KMS-11 (cell line): ENCODE data around the gene MLLT10.

Experiments used
- H2AFZ ChIP-seq: fragments of 200-600 bp; sonication (generic); 2 replicates; pipeline ENCODE4 v1.6.1; 2016; ENCODE audit warnings: antibody characterized with exemption, mixed run types, low read depth
- H3K27ac ChIP-seq: fragments of 200-600 bp; sonication (generic); 2 replicates; pipeline ENCODE4 v1.6.1; 2016; ENCODE audit warnings: mild to moderate bottlenecking, mixed run types
- H3K27me3 ChIP-seq: fragments of 200-600 bp; sonication (generic); 2 replicates; pipeline ENCODE4 v1.6.1; 2017; ENCODE audit warnings: mild to moderate bottlenecking, low read depth, mixed run types, moderate library complexity; ENCODE audit not compliant: insufficient read depth
- H3K36me3 ChIP-seq: fragments of 200-600 bp; sonication (generic); 2 replicates; pipeline ENCODE4 v1.6.1; 2017; ENCODE audit warnings: mild to moderate bottlenecking, mixed run types; ENCODE audit not compliant: insufficient read depth
- H3K4me1 ChIP-seq: fragments of 200-600 bp; sonication (generic); 2 replicates; pipeline ENCODE4 v1.6.1; 2016; ENCODE audit warnings: mild to moderate bottlenecking, low read depth, mixed run types; ENCODE audit not compliant: poor library complexity, severe bottlenecking
- H3K4me2 ChIP-seq: fragments of 200-600 bp; sonication (generic); 2 replicates; pipeline ENCODE4 v1.7.0; 2016; ENCODE audit warnings: mild to moderate bottlenecking, mixed run types
- H3K4me3 ChIP-seq: fragments of 200-600 bp; sonication (generic); IDR thresholded peaks from 2 replicates; pipeline ENCODE4 v1.6.1; 2017; ENCODE audit warnings: low read depth, low read length, mixed read lengths; ENCODE audit not compliant: insufficient read depth
- H3K79me2 ChIP-seq: fragments of 200-600 bp; sonication (generic); 2 replicates; pipeline ENCODE4 v1.6.1; 2016; ENCODE audit warnings: low read depth, mixed run types; ENCODE audit not compliant: insufficient read depth
- H3K9ac ChIP-seq: fragments of 200-600 bp; sonication (generic); 2 replicates; pipeline ENCODE4 v1.6.1; 2016; ENCODE audit warnings: mild to moderate bottlenecking, mixed run types
- H4K20me1 ChIP-seq: fragments of 200-600 bp; sonication (generic); 2 replicates; pipeline ENCODE4 v1.6.1; 2016; ENCODE audit warnings: mild to moderate bottlenecking, mixed run types; ENCODE audit not compliant: insufficient read depth
- TF ChIP-seq, protein P1 (sequence below): fragments of 200-600 bp; sonication (generic); conservative IDR thresholded peaks from 2 replicates; pipeline ENCODE4 v1.6.1; 2017; ENCODE audit warnings: low read depth, mild to moderate bottlenecking, antibody characterized with exemption, low read length, moderate library complexity, mixed read lengths

MLLT10 gene

DNA sequence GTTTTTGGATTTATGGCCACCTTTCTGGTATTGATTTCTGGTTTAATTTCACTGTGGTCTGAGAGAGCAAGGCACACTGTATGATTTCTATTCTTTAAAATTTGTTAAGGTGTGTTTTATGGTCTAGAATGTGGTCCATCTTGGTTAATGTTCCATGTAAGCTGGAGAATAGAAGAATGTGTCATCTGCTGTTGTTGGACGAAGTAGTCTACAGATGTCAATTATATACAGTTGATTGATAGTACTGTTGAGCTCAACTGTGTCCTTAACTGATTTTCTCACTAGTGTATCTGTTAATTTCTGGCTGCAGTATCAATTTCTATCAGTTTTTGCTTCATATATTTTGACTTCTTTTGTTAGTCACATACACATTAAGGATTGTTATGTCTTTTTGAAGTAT lies 127.1 kb downstream of the MLLT10 start:
- H3K36me3 ChIP-seq = no peaks in the 10 kb centered on the region
- no peaks in the 10 kb centered on the region for H3K4me1 ChIP-seq
- no peaks in the 10 kb centered on the region for H3K27me3 ChIP-seq
- no peak overlapping the region for H3K9ac ChIP-seq
- H3K79me2 ChIP-seq = no peaks in the 10 kb centered on the region; the same call in 1 of the 2 replicates
- no peaks in the 10 kb centered on the region for H4K20me1 ChIP-seq
- H3K4me3 ChIP-seq = no peak overlapping the region
- TF ChIP-seq, protein P1, sequence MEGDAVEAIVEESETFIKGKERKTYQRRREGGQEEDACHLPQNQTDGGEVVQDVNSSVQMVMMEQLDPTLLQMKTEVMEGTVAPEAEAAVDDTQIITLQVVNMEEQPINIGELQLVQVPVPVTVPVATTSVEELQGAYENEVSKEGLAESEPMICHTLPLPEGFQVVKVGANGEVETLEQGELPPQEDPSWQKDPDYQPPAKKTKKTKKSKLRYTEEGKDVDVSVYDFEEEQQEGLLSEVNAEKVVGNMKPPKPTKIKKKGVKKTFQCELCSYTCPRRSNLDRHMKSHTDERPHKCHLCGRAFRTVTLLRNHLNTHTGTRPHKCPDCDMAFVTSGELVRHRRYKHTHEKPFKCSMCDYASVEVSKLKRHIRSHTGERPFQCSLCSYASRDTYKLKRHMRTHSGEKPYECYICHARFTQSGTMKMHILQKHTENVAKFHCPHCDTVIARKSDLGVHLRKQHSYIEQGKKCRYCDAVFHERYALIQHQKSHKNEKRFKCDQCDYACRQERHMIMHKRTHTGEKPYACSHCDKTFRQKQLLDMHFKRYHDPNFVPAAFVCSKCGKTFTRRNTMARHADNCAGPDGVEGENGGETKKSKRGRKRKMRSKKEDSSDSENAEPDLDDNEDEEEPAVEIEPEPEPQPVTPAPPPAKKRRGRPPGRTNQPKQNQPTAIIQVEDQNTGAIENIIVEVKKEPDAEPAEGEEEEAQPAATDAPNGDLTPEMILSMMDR = no peak
- no peak overlapping the region for H2AFZ ChIP-seq
- H3K27ac ChIP-seq = no peak overlapping the region
- no peak overlapping the region for H3K4me2 ChIP-seq

DNA sequence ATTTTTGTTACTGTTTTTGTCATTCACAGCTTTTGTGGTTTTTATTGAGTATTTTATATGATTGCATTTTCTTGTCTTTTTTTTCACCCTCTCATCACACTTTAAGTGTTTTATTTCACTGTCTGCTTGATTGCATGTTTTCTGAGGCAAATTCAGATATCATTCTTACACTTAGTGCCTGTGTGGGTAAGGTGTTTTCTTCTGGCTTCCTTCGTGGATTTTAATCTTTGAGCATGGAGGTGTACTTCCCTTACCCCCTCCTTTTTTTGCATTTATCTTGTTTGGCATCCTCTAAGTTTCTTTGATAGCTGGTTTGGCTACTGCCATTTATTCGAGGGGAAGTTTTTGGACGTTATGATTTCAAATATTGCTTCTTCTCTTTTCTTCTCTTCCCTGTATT lies 127.9 kb downstream of the MLLT10 start:
- Histone ChIP-seq H3K27me3 (no peaks in the 10 kb centered on the region), H3K4me3 (no peak overlapping the region), H3K27ac (no peak overlapping the region), H3K9ac (no peak overlapping the region), H2AFZ (no peak overlapping the region), H3K79me2 (no peaks in the 10 kb centered on the region; the same call in 1 of the 2 replicates), H4K20me1 (no peaks in the 10 kb centered on the region), H3K4me1 (peaks cover under 1% of the 10 kb centered on the region), H3K4me2 (no peak overlapping the region), H3K36me3 (no peaks in the 10 kb centered on the region)
- TF ChIP-seq, protein P1 = no peak

DNA sequence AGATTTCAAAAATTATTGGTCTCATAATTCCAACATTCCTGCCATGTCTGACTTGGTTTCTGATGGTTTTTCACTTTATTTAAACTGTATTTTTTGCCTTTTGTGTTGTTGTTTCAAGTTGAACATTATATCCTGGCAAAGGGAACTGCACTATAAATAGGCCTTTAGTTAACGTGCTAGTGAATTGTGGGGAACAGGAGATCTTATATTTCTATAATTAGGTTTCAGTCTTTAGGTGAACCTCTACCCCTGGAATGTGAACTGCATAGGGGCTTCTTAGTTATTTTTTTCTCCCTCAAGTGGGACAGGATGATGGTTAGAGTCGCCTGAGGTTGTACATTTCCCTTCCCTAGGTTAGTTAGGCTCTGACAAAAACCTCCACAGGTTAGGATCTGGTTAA lies 128.6 kb downstream of the MLLT10 start:
- no peak overlapping the region for H3K4me3 ChIP-seq
- 0 out of 2 replicates have a peak, but pooled peaks cover 4% of the 10 kb centered on the region for H3K79me2 ChIP-seq
- no peaks in the 10 kb centered on the region for H3K36me3 ChIP-seq
- no peak overlapping the region for H3K4me2 ChIP-seq
- H2AFZ ChIP-seq = no peak overlapping the region
- H3K27me3 ChIP-seq = no peaks in the 10 kb centered on the region
- no peak overlapping the region for H3K27ac ChIP-seq
- no peaks in the 10 kb centered on the region for H4K20me1 ChIP-seq
- TF ChIP-seq, protein P1 = no peak
- peaks cover 2% of the 10 kb centered on the region for H3K4me1 ChIP-seq
- no peak overlapping the region for H3K9ac ChIP-seq

DNA sequence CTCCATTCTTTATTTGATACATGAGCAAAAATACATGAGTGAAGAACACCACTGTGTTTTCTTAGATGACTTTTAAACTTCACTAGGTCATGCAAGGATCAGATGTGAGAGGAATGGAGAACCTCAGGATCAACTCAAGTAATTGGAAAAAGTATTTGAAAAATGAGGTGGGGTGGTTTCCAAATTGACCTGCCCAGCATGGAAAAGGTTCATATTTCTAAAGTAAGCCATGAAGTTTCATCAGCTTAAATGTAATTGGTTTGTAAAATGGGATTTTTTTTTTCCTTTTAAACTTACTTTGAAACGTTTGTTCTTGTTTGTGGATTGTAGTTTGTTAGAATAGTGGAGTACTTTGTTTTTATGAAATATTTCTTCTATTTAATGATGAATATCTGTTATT lies 134.8 kb downstream of the MLLT10 start:
- H2AFZ ChIP-seq = no peak overlapping the region
- no peak overlapping the region for H3K9ac ChIP-seq
- H3K79me2 ChIP-seq = 0 out of 2 replicates have a peak, but pooled peaks cover 6% of the 10 kb centered on the region
- no peaks in the 10 kb centered on the region for H4K20me1 ChIP-seq
- H3K27me3 ChIP-seq = no peaks in the 10 kb centered on the region
- no peaks in the 10 kb centered on the region for H3K36me3 ChIP-seq
- TF ChIP-seq, protein P1 = no peak
- H3K27ac ChIP-seq = no peak overlapping the region
- H3K4me3 ChIP-seq = no peak overlapping the region
- H3K4me2 ChIP-seq = no peak overlapping the region
- peaks cover 27% of the 10 kb centered on the region for H3K4me1 ChIP-seq
